MG63 (cell line): ENCODE results near the gene ALDH1L1. TPM values are rescaled to one million over a fixed set of nuclear protein-coding genes. Genes with fewer than 3 reads are reported as not detected.
"Not testable (repeated sequence)": the region's sequence is repeated elsewhere in the genome, so short reads cannot be mapped to it uniquely, and the experiment has no call there.

Experiments
- DNase-seq: peaks from one replicate; pipeline ENCODE4 v3.0.0-alpha.2; 2020
- H3K27me3 ChIP-seq: fragments of 250-450 bp; sonication (Bioruptor Pico); 2 replicates; pipeline ENCODE4 v1.5.1; 2020; ENCODE audit warnings: mild to moderate bottlenecking, moderate library complexity
- H3K36me3 ChIP-seq: fragments of 250-450 bp; sonication (Bioruptor Pico); 2 replicates; pipeline ENCODE4 v1.5.1; 2020; ENCODE audit warnings: mild to moderate bottlenecking, moderate library complexity
- H3K4me3 ChIP-seq: fragments of 250-450 bp; sonication (Bioruptor Pico); 2 replicates; pipeline ENCODE4 v1.5.1; 2020; ENCODE audit warnings: mild to moderate bottlenecking, moderate library complexity
- H3K9me3 ChIP-seq: fragments of 250-450 bp; sonication (Bioruptor Pico); 2 replicates; pipeline ENCODE4 v1.5.1; 2020; ENCODE audit warnings: mild to moderate bottlenecking, moderate library complexity
- total RNA-seq: library from RNA; depleted of rRNA; stranded (reverse); fragments of >200 nt; shearing (Covaris generic); gene quantifications from 2 replicates; pipeline ENCODE4 v1.2.3, GENCODE V29; 2014; ENCODE audit warnings: low replicate concordance

The ALDH1L1 gene
- total RNA-seq, 1 experiment from 2014 or later: not detected

DNA sequence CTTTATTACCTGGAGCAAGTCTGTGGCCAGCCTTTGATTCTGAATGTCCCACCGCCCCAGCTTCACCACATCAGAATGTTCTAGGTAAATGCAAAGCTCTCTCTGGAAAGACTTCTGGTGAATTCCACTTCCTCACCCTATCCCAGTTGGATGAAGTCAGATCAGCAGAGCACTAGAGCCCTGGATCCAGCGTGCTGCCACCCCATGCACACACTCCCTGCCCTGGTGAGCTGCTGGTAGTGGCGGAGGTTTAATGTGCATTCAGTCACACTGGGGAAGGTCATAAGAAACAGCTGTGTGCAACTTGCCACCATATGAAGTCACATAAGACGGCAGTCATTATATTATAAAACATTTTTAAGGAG is 80.1 kb downstream of the ALDH1L1 start:
- H3K36me3 ChIP-seq: no peaks in the 10 kb centered on the region
- DNase-seq: no peak
- no peaks in the 10 kb centered on the region for H3K27me3 ChIP-seq
- peaks cover 7% of the 10 kb centered on the region for H3K9me3 ChIP-seq
- H3K4me3 ChIP-seq: no peak overlapping the region

DNA sequence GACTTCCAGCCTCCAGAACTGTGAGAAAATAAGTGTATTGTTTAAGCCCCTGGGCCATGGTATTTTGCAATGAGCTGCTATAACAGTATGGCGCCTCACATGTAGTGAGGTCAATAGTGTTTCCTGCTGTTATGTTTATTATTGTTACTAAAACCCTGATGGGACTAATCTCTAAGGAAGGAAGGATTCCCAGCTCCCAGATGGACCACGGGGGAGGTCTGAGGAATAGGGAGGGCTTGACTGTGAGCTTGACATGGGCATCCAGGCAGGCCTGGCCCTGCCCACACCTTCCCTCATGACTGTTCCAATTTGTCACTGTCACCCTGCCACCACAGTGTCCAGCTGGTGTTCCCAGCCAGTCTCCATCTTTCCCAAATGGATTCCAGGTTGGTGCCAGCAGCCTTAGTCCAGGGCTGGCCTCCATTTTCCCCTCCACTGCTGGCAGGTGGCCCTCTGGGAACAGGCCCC is 82.0 kb downstream of the ALDH1L1 start:
- Histone ChIP-seq H3K9me3 (peaks cover 9% of the 10 kb centered on the region), H3K4me3 (no peak overlapping the region), H3K36me3 (no peaks in the 10 kb centered on the region), H3K27me3 (no peaks in the 10 kb centered on the region)
- DNase-seq: peak; percentile 51

DNA sequence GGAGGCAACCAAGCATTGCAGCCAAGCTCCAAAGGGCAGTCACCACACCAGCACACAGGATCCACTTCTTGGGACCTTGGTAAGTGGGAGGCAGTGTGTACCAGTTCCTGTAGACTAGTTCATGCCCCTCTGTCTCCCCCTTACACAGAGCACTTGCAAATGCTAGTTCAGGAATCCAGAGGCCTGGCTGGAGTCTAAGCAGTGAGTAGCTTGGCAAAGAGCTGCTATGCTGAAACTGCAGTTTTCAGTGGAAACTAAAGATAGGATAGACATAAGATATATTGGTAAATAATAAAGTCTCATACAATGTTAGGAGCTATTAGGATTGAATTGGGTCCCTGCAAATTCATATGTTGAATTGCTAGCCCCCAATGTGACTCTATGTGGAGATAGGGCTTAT is 82.6 kb downstream of the ALDH1L1 start:
- Histone ChIP-seq H3K36me3 (no peaks in the 10 kb centered on the region), H3K4me3 (no peak overlapping the region), H3K9me3 (peaks cover 9% of the 10 kb centered on the region), H3K27me3 (no peaks in the 10 kb centered on the region)
- DNase-seq: no peak

DNA sequence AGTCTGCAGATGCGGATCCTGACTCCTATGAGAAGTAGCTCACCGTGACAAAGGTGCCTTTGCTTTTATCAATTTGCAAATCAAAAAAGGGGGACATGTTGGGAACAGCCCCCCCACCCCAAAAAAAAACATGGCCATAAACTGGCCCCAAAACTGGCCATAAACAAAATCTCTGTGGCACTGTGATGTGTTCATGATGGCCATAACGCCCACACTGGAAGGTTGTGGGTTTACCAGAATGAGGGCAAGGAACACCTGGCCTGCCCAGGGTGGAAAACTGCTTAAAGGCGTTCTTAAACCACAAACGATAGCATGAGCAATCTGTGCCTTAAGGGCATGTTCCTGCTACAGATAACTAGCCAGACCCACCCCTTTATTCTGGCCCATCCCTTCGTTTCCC is 84.1 kb downstream of the ALDH1L1 start:
- not testable (repeated sequence) for H3K4me3 ChIP-seq, H3K36me3 ChIP-seq, DNase-seq, H3K27me3 ChIP-seq
- H3K9me3 ChIP-seq: peaks cover 11% of the 10 kb centered on the region

DNA sequence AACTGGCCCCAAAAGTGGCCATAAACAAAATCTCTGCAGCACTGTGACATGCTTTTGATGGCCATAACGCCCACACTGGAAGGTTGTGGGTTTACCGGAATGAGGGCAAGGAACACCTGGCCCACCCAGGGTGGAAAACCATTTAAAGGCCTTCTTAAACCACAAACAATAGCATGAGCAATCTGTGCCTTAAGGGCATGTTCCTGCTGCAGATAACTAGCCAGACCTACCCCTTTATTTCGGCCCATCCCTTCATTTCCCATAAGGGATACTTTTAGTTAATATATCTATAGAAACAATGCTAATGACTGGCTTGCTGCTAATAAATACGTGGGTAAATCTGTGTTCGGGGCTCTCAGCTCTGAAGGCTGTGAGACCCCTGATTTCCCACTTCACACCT is 88.3 kb downstream of the ALDH1L1 start:
- not testable (repeated sequence) for DNase-seq, H3K4me3 ChIP-seq, H3K27me3 ChIP-seq, H3K36me3 ChIP-seq
- peaks cover 12% of the 10 kb centered on the region for H3K9me3 ChIP-seq

DNA sequence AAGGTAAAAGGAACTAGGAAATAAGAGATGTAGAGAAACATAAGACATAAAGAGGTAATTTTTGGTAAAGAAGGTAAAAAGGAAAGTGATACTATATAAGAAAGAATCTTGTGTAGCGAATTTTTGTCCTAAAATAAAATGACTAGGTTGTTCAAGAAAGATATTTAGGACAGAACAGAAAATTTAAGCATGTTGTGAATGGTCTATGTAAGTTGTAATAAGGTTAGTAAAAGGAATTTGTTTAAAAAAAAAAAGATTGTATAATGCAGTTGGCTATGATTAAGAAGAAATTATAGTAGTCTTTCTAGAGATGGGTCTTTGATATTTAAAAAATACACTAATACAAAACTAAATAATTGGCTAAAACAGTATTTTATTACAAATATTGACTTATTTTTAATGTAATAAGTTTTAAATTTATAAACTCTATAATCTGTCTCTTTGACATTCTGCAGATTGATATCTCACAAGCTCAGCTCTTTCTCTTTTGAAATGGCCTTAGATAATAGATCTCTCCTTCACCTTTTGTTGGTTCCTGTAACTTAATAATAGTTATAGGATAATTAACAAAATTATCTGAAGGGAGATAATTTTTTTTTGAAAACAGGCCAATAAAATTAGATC is 92.7 kb downstream of the ALDH1L1 start:
- no peak overlapping the region for H3K4me3 ChIP-seq
- no peaks in the 10 kb centered on the region for H3K36me3 ChIP-seq
- no peaks in the 10 kb centered on the region for H3K27me3 ChIP-seq
- H3K9me3 ChIP-seq: peaks cover 7% of the 10 kb centered on the region
- no peak for DNase-seq

DNA sequence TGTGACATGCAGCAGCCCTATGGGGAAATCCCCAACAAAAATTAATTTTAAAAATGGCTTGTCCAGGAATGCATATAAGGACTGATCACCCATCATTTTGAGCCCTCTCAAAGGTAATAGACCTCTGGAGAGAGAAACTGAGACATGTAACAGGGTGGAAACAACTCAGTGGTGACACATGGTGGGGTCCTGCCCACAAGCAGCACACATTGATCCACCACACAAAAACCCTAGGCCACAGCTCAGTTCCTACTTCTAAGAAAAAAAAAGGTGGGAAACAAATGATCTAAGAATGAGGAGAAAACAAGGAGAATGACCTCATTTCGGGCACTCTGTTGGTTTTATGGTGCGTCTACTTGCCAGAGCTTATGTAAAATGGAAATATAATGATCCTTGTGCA is 94.5 kb downstream of the ALDH1L1 start:
- Histone ChIP-seq H3K9me3 (peaks cover 5% of the 10 kb centered on the region), H3K36me3 (no peaks in the 10 kb centered on the region), H3K27me3 (no peaks in the 10 kb centered on the region), H3K4me3 (no peak overlapping the region)
- DNase-seq: no peak

DNA sequence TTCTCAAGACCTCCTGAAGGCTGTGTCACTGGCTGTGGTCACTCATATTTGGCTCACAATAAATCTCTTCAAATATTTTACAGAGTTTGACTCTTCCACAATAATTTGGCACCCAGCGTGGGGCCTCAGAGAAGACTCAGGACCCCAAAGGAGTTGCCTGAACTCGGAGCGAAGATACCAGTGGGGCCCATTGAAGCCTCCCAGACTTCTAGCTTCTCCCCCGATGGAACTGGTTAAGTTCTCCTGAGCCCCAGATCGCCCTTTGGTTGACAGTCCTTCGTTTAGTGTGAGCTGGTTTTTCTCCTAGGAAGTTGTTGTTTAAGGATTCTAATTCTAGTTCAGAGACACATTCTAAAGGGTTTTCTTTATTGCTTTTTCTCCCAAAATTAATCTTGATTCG is 95.1 kb downstream of the ALDH1L1 start:
- Histone ChIP-seq H3K4me3 (no peak overlapping the region), H3K27me3 (no peaks in the 10 kb centered on the region), H3K9me3 (peaks cover 5% of the 10 kb centered on the region), H3K36me3 (no peaks in the 10 kb centered on the region)
- no peak for DNase-seq

DNA sequence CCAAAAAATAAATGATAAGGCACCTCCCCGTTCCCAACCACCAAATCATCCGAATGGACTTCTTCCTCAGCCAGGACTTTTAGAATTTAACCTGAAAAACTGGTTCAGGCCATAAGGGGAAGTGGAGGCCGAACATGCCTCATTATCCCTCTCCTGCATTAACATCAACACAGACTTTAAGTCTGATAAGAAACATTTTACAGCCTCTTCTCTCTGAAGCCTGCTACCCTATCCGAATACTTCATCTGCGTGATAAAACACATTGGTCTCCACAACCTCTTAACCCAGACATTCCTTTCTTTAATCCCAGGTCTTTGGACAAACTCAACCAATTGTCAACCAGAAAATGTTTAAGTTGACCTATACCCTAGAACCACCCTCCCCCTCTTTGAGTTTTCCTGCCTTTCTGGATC is 95.6 kb downstream of the ALDH1L1 start:
- H3K36me3 ChIP-seq: no peaks in the 10 kb centered on the region
- H3K9me3 ChIP-seq: peaks cover 5% of the 10 kb centered on the region
- peak overlapping the region; percentile 65 for H3K4me3 ChIP-seq
- no peaks in the 10 kb centered on the region for H3K27me3 ChIP-seq
- no peak for DNase-seq

DNA sequence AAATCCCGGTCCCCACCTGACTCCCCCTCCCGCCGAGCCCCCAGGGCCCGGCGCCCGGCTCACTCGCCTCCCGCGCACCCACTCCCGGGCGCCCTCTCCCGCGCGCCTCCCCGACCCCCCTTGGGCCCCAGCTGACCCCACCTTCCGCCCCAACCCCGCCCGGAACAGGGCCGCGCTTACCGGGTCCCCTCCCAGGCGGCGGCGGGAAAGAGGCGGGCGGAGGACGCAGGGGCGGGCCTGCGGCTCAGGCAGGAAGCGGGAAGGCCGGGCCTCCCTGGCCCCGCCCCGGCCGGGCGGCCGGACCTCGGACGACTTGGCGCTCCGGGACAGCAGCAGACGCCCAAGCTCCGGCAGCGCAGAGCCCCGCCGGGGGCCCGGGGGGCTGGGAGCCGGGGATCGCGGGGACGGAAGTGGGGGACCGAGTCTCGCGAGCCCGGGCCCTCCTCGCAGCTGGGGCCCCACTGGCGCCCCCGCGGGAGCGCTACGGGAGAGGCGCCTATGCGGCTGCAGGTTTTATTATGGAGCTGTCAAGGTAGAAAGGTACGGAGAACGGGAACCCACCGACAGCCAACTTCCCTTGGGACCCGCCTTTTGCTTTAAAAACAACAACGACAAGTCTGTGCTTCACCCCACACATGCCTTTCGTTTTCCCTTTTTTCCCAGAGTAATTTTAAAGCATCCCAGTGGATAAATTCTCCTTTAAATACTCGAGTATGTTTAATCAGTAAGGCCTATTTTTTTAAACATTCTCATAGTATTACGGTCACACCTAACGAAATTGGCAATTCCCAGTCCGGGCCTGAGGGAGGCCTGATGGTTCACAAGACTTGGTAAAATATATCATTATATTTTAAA is 96.2 kb downstream of the ALDH1L1 start, which contains the start of gene SLC41A3:
SLC41A3 (minus strand) TSS at position 212 of the 855 bp plus-strand sequence. CDS start 15,905 bp downstream, outside the sequence.
- peak; percentile 94 for DNase-seq
- peak within 1 kb of the TSS; percentile 65 for H3K4me3 ChIP-seq

DNA sequence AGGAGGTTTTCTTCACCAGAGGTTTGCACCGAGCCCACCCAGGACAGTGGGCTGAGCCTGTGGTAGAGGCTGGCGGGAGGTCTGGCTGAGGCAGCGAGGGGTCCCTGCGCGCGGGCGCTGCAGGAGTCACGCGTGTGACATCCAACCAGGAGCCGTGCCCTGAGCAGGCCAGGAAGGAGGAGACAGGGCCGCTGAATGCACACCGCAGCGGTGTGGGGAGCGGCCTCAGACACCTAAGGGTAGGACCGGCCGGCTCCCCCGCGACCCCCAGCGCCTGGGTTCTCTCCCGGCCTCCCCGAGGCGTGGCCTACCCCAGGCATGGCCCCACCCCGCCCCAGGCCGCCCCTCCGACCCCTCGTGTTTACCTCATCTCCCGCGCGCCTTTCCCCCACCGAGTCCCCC is 96.9 kb downstream of the ALDH1L1 start:
- Histone ChIP-seq H3K4me3 (peak overlapping the region; percentile 65), H3K9me3 (peaks cover 5% of the 10 kb centered on the region), H3K36me3 (no peaks in the 10 kb centered on the region), H3K27me3 (no peaks in the 10 kb centered on the region)
- peak; percentile 63 for DNase-seq

More for the DNA sequence above, 96.2 kb downstream of the ALDH1L1 start, which contains the start of gene SLC41A3:
- Histone ChIP-seq H3K27me3 (no peaks in the 10 kb centered on the region), H3K9me3 (peaks cover 5% of the 10 kb centered on the region), H3K36me3 (no peaks in the 10 kb centered on the region)

DNA sequence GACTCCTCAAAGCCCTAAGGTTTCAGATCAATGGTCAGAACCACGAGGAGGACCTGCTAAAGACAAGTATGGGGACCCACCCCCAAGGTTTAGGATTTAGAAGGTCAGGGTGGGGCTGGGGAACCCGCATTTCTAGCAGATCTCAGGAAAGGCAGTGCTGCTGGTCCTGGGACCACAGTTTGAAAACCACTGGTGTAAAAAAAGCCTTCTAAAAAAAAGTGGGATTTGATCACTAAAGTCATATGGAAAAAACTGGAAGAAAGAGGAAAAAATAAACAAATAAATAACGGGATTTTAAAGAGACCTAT is 97.3 kb downstream of the ALDH1L1 start:
- no peak for DNase-seq
- no peaks in the 10 kb centered on the region for H3K36me3 ChIP-seq
- peak overlapping the region; percentile 65 for H3K4me3 ChIP-seq
- H3K27me3 ChIP-seq: no peaks in the 10 kb centered on the region
- peaks cover 2% of the 10 kb centered on the region; the same call in 1 of the 2 replicates for H3K9me3 ChIP-seq

DNA sequence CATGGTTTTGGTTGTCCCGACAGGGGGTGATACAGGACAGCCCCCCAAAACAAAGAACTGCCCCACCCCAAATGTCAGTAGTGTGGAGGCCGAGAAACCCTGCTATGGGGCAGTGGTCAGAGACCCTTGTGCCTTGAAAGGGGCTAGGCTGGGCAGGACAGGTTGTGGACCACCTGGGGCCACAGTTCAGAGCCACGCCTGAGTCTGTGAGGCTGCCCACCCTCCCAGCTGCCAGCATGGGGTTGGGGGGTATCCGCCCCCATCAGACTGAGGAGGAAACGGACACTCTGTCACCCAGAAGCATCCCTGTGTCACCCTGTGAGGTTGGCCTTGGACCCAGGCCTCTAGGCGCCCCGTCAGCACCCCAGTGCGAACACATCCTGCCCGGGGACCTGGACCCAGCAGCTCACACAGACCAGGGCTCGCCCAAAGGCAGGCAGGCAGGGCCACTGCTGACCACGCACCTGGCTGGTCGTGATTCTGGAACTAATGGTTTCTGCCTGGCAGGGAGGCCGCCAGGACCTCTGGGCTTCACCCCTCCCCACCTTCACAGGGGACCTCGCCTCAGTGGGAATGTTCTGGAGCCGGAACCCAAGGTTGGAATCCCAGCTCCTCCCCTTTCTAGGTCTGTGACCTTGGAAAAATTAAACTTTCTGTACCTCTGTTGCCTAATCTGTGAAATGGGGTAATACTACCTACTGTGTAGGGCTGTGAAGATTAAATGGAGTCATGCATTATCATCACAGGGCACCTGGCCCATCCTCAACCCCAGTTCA is 97.8 kb downstream of the ALDH1L1 start:
- no peaks in the 10 kb centered on the region for H3K36me3 ChIP-seq
- no peak for DNase-seq
- H3K9me3 ChIP-seq: no peaks in the 10 kb centered on the region; the same call in 1 of the 2 replicates
- H3K27me3 ChIP-seq: no peaks in the 10 kb centered on the region
- peak overlapping the region; percentile 65 for H3K4me3 ChIP-seq

DNA sequence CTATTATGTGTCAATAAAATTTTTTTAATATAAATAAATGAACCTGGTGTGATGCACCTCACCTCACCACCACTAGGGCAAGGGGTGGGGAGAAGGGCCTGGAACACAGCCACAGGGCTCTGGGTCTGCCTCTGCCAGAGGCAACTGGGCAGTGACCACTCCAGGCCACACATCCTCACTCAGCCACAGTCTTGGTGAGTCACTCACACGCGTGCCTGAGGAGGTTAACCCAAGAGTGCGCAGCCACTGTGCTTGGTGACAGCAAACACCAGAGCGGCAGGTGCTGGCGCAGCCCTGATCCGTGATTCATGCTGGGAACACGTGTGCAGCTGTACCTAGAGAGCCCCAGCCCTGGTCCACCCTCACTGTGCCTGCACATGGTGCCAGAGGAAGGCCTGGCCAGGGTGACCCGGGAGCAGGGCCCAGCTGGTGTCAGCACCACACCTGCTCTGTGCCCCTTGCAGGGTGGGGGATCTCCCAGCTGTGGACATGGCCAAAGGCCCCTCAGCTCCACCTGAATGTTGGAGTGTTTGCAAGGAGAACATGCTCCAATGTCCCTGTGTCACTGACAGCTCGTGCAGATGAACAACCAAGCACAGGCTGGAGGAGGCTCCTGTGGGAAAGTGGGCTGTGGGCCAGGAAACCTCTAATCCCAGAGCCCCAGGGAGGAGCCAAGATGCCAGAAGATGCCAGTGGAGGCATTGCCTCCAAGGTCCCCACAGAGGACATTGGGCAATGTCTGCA is 98.6 kb downstream of the ALDH1L1 start:
- DNase-seq: peak; percentile 68
- Histone ChIP-seq H3K36me3 (no peaks in the 10 kb centered on the region), H3K9me3 (no peaks in the 10 kb centered on the region; the same call in 1 of the 2 replicates), H3K4me3 (no peak overlapping the region), H3K27me3 (no peaks in the 10 kb centered on the region)

DNA sequence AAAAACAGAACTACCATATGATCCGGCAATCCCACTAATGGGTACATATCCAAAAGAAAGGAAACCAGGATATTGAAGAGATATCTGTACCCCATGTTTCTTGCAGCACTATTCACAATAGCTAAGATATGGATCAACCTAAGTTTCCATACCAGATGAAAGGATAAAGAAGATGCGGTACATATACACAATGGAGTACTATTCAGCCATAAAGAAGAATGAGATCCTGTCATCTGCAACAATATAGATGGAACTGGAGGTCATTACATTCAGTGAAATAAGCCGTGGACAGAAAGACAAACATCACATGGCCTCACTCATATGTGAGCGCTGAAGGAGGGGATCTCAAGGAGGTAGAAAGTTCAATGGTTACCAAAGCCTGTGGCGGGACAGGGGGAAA is 99.4 kb downstream of the ALDH1L1 start:
- H3K27me3 ChIP-seq: no peaks in the 10 kb centered on the region

DNA sequence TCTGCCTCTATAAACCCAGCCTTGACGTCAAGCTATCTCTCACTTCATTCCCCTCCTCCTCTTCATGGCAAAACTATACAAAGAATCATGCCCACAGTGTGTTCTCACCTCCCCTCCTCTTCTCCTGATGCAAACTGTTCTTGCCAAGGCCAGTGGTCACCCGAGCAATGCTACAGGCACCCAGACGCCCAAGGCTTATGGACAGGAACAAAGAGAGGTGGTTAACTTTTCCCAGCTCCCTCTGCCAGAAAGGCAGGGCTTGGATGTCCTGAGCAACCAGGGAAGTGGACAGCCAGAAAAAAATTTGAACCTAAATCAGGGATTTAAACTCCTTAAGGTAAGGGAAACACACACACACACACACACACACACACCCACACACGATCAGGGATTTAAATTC is 101.5 kb downstream of the ALDH1L1 start:
- DNase-seq: no peak

More for the DNA sequence above, 99.4 kb downstream of the ALDH1L1 start:
- H3K4me3 ChIP-seq: no peak overlapping the region
- no peaks in the 10 kb centered on the region for H3K36me3 ChIP-seq
- H3K9me3 ChIP-seq: no peaks in the 10 kb centered on the region; the same call in 1 of the 2 replicates
- no peak for DNase-seq

More for the DNA sequence above, 101.5 kb downstream of the ALDH1L1 start:
- Histone ChIP-seq H3K36me3 (no peaks in the 10 kb centered on the region), H3K27me3 (no peaks in the 10 kb centered on the region), H3K4me3 (no peak overlapping the region), H3K9me3 (no peaks in the 10 kb centered on the region; the same call in 1 of the 2 replicates)
